Measurements from ENCODE around the gene SUGCT.
"Not testable (repeated sequence)": the region's sequence is repeated elsewhere in the genome, so short reads cannot be mapped to it uniquely, and the experiment has no call there.

Gene SUGCT

DNA sequence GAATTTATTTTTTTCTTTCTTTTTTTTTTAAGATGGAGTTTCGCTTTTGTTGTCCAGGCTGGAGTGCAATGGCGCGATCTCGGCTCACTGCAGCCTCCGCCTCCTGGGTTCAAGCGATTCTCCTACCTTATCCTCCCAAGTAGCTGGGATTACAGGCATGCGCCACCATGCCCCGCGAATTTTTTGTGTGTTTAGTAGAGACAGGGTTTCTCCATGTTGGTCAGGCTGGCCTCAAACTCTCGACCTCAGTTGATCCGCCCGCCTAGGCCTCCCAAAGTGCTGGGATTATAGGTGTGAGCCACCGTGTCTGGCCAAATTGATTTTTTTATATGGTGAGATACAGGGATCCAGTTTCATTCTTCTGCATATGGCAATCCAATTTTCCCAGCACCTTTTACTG lies 5.1 kb downstream of the SUGCT start:
- DNase-seq (ENCODE audit: low spot score), result not testable (repeated sequence)

DNA sequence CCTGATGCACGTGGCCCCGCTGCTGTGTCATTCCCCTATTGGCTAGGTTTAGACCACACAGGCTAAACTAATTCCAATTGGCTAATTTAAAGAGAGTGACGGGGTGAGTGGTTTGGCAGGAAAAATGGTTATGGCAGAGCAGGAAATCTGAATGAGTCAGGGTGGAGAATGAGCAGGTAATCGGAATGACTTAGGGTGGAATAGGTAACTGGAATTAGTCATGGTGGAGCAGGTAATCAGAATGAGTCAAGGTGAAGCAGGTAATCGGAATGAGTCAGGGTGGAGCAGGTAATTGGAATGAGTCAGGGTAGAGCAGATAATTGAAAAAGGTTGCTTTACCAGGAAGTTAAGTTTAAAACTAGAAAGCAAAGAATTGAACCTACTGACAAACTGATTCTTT lies 7.1 kb downstream of the SUGCT start:
- DNase-seq (ENCODE audit: low spot score), result not testable (repeated sequence)

DNA sequence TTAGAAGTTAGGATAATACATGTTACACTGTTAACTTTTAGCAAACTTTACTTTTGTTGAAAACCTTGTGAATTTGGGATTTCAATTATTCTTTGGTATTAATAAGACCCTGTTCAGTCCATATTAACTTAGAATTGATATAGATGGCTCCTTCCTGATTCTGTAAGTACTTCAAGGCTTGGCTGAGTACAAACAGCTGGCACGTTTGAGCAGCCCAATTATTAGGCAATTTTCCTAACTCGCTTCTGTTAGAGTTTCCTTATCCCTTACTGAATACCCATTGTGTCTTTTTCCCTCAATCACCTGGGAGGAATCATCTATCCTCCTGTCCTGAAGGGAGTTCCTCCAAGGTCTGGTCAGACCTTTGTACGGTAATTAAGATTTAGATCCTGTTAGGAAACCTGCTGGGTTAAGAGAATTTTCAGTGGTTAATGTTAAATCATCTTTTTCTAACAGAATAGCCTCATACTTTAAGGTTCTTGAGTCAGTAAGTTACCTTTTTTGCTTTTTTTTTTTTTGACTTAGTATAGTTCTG lies 10.9 kb downstream of the SUGCT start:
- not testable (repeated sequence) for DNase-seq (ENCODE audit: low spot score)

DNA sequence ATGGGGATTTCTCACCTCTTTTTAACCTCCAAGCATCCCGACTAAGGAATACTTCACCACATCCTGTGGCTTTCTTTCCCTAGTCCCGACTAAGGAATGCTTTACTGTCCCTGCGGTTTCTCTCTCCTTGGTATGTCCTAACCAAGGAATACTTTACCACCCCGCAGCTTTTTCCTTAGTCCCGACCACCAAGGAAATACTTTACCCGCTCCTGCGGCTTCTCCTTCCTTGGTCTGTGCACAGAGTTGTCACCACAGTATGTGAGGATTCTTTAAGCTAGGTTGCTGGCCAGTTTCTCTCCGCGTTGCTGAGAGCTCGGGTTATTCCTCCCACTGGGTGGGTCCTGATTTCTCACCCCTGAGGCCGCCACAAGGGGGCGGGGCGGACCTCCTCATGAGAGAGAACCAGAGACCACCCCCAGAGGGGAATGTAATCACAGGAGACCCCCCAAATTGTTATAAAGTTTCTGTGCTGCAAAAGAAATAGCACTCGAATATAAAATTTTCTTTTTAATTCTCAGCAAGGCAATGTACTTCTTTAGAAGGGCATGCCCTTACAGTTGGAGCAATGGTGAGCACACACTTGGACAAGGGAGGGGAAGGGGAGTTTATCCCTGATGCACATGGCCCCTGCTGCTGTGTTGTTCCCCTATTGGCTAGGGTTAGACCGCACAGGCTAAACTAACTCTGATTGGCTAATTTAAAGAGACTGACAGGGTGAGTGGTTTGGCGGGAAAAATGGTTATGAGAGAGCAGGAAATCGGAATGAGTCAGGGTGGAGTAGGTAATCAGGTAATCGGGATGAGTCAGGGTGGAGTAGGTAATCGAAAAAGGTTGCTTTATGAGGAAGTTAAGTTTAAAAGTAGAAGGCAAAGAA lies 12.8 kb downstream of the SUGCT start:
- DNase-seq (ENCODE audit: low spot score), result no peak

DNA sequence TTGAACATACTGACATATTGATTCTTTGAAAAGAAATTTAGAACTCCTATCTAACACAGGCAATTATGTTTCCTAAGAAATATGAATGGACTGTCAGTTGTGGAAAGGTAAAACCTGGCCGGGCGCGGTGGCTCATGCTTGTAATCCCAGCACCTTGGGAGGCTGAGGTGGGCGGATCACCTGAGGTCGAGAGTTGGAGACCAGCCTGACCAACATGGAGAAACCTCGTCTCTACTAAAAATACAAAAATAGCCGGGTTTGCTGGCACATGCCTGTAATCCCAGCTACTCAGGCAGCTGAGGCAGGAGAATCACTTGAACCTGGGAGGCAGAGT lies 13.4 kb downstream of the SUGCT start:
- not testable (repeated sequence) for DNase-seq (ENCODE audit: low spot score)

DNA sequence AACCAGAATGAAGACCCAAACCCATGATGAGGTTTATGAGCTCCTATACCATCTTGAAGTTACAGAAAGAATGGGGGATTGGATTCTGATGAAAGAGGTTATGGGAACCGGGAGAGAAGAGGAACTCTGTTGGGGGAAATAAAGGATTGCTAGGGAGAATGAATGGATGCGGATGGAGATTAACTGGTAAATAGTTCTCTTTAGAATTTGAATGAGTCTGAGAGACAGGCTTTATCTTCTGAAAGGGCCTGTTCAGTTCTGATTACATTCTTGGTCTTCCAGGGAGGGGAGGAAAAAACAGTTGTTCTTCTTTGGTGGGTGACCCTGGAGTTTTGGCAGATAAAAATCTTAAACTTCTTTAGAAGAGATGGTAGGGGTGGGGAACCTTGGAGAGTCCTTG lies 13.9 kb downstream of the SUGCT start:
- DNase-seq (ENCODE audit: low spot score), result no peak

DNA sequence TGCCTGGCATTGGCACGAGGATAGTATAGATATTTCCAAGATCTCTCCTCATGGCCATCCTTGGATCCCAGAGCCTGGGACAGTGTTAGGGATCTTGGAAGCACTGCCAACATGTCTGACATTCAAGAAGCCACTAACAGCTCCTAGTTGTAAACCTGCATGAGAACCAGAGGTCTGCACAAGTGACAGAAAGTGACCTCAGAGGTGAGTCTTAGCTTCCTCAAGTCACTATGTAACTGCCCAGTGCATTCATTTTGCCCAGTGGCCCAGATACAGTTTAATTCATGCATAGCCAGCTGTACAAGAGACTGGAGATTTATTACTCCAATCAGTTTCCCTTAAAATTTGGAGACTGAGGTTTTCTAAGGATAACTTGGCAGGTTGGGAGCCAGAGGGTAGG lies 16.7 kb downstream of the SUGCT start:
- no peak for DNase-seq (ENCODE audit: low spot score)

DNA sequence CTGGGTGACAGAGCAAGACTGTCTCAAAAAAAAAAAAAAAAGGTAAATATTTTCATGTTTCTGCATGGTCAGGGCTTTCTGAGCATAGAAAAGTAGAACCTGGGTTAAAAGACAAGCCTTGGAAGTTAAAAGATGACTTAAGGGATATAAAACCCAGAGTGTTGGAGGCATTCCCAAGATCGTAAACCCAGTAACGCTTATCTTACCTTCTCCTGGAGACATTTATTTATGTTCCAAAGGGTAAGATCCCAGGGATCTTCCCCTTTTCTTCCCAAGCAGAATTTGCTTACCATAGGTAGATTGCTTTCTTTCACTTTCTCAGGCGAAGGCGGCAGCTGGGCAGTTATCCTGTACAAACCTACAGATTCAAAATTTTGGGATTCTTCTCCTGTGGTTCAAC lies 22.2 kb downstream of the SUGCT start:
- DNase-seq (ENCODE audit: low spot score), result no peak

DNA sequence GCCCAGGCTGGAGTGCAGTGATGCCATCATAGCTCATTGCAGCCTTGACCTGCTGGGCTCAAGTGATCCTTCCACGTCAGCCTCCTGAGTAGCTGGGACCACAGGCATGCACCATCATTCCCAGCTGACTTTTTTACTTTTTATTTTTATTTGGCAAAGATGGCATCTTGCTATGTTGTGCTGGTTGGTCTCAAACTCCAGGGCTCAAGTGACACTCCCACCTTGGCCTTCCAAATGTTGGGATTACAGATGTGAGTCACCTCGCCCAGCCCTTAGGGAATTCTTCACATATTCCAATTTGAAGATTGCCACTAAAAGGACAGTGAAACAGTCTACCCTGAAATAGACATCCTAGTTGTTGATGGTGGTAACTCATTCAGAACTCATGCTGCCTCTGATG lies 27.7 kb downstream of the SUGCT start:
- no peak for DNase-seq (ENCODE audit: low spot score)

DNA sequence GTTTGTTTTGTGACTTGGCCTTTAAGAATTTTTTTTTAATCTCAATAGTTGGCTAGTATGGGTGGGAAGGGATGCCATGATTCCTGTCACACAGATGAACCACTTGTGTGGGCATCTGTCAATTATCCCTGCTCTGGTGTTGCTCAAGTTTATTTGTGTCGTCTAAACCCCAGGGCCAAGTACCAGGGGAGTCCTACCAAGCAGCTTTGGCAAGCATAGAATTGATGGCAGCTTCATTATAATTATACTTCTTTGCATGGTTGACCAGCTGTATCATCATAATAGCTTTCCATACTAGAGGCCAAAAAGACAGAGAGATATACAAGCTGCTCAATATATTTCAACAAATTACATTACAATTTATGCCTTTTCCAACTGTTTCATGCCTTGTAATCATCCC lies 30.4 kb downstream of the SUGCT start:
- no peak for DNase-seq (ENCODE audit: low spot score)

DNA sequence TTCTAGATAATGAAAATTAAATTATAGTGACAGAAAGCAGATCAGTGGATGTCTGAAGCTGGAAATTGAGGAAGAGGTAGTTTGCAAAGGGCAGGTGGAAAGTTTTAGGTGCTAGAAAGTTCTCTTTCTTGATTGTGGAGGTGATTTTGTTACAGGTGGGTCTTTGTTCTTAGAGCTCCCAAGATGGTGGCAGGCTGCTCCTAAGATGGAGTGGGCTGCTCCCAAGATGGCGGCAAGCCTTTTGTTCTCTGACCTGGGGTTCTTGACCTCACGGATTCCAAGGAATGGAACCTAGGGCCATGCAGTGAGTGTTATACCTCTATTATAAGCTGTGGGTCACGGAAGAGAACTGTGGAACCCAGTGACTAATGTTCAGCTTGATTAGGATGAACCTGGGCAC lies 32.5 kb downstream of the SUGCT start:
- no peak for DNase-seq (ENCODE audit: low spot score)

DNA sequence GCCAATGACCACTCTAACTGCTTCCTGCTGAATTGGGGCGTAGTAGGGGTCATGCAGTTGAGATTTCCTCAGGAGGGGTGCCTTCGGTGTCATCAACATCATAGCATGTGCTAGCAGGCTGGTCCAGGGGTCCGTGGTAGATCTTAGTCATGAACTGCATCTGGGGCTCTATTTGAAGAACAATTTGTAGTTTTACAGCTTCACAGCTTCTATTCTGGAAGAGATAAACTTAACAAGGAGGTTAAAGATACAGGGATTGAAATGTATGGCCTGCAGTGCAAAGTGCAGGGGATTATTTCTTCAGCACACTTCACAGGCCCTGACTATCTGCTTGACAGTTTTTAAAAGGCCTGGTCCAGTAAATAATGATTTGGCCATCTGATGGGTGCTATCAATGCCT lies 33.5 kb downstream of the SUGCT start:
- DNase-seq (ENCODE audit: low spot score), result not testable (repeated sequence)

DNA sequence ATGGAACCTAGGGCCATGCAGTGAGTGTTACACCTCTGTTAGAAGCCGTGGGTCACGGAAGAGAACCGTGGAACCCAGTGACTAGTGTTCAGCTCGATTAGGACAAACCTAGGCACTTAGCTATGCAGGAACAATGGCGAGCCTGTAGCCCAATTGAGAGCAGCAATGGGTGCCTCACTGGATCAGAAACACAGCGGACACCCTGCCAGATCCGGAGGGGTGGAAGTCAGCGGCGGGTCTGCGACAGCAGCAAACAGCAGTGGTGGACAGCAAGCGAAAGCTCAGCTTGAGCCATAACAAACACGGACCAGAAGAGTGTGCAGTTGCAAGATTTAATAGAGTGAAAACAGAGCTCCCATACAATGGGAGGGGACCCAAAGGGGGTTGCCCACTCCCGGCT lies 38.3 kb downstream of the SUGCT start:
- not testable (repeated sequence) for DNase-seq (ENCODE audit: low spot score)

DNA sequence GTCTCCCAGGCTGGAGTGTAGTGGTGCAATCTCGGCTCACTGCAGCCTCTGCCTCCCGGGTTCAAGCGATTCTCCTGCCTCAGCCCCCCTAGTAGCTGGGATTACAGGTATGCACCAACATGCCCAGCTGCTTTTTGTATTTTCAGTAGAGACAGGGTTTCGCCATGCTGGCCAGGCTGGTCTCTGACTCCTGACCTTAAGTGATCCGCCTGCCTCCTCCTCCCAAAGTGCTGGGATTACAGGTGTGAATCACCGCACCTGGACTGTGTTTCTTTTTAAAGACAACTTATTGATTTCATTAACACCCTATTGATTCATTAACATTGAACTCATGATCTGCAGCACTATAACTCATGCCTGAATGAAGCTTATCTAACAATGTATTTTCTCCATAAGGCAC lies 40.5 kb downstream of the SUGCT start:
- DNase-seq (ENCODE audit: low spot score), result not testable (repeated sequence)

DNA sequence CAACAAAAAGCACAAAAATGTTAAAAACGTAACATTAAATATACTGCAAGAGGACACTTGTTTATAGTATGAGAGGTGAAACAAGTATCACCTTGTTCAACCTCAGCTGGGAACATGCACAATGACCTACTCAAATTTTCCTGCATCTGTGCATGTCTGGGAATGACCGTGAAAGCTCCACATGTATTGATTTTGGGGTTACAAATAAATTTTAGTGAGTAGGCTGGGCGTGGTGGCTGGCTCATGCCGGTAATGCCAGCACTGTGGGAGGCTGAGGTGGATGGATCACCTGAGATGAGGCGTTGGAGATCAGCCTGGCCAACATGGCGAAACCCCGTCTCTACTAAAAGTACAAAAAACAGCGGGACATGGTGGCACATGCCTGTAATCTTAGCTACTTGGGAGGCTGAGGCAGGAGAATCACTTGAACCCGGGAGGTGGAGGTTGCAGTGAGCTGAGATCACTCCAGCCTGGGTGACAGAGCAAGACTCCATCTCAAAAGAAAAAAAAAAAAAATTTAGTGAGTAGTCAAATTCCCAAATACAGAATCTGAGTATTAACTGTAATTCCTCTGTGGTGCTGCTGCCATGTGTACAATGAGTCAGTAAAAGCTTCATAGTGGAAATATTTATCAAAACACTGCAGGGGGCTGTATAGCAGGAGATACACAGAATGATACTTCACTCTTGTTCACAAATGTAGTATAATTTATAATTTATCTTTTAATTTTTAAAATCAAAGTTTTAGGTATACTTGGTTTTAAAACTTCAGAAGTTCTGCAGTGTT lies 41.1 kb downstream of the SUGCT start:
- no peak for DNase-seq (ENCODE audit: low spot score)

DNA sequence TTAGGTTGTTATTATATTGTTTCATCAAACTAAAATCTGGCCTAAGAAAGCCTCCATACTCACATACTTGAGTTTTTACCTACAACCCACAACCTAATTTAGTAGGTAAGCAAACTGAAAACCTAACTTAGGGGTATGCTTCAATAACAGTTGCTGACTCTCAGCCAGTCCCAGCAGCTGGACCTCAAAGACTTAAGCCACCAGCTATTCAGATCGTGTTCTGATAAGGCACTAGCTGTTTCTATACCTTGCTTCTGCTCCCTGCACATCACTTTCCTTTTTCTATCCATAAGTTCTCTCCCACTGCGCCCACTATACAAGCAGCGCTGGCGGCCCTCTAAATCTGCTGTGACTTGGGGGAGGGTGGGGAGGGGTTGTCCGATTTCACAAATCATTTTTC lies 42.3 kb downstream of the SUGCT start:
- no peak for DNase-seq (ENCODE audit: low spot score)

DNA sequence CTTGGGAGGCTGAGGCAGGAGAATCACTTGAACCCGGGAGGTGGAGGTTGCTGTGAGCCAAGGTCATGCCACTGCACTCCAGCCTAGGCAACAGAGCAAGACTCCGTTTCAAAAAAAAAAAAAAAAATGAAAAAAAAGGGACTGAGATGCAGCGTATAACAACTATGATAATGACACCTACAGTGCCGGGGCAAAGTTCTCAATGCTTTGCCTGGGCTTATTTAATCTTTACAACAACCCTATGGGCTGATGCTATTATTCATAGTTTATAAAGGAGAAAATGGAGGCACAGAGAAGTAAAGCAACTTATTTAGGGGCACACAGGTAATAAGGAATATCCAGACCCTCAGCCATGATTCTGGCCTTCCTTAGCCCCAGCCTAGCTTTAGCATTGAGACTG lies 47.6 kb downstream of the SUGCT start:
- no peak for DNase-seq (ENCODE audit: low spot score)

DNA sequence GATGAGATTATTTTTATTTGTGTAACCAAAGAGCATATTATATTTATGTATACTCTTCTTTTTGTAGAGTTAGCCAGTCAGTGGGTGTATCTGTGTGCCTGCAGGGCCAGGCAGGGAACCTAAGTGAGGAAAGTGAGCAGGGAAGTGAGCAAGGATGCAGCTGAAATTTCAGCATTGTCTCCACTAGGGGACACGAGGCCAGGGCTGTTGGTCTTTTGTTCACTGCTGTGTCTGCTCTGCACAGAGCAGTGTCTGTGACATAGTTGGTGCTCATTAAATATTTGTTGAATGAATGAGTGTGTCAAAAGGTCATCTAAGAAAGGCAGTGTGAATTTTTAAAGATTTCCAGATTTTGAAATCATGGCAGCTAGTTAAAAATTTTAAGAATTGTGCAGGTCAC lies 51.8 kb downstream of the SUGCT start:
- DNase-seq (ENCODE audit: low spot score), result no peak

DNA sequence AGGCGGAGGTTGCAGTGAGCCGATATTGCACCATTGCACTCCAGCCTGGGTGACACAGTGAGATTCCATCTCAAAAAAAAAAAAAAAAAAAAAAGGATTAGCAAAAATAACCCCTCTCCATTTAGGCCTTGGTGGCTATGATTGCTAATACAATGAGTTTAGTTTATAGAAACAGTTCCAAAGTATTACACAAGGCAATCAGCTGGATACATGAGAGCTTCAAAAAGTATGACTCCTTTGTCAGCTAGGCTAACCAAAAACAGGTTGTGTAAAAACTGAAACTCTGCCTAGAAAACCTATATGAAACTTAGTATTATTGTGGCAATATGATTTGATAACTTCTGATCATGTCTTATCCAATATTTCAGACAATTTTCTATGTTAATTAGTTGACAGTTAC lies 57.2 kb downstream of the SUGCT start:
- no peak for DNase-seq (ENCODE audit: low spot score)

DNA sequence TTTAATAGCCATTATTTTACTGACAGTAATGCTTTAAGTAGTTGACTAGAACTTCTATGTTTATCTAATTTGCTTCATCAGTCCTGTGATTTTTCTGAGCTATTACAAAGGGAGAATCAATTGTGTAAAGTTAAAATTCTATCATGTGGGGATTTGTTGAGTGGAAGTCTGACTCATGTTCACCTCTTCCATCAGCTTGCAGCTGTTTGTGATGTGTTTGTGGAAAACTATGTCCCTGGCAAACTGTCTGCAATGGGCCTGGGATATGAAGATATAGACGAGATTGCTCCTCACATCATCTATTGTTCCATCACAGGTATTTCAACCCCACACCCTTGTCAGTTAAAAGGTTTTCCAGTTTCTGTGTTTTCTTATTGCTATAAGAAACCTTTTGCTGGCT lies 59.9 kb downstream of the SUGCT start:
- DNase-seq (ENCODE audit: low spot score), result no peak

DNA sequence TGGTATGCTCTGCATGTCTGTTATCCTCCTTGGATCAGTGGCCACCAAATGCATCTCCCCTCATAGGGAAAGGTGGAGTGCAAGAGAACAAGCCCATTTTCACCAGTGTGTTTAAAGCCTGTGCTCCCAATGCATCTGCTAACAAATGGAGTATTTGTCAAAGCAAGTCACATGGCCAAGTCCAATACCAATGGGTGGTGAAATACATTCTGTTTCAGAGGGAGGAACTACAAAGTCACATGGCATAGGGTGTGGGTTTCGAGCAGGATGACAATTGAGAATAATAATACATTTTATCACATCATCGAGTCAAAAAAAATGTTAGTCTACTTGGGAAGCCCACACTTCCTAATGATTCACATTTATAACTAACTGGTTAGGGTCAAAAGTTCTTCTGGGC lies 62.7 kb downstream of the SUGCT start:
- no peak for DNase-seq (ENCODE audit: low spot score)

DNA sequence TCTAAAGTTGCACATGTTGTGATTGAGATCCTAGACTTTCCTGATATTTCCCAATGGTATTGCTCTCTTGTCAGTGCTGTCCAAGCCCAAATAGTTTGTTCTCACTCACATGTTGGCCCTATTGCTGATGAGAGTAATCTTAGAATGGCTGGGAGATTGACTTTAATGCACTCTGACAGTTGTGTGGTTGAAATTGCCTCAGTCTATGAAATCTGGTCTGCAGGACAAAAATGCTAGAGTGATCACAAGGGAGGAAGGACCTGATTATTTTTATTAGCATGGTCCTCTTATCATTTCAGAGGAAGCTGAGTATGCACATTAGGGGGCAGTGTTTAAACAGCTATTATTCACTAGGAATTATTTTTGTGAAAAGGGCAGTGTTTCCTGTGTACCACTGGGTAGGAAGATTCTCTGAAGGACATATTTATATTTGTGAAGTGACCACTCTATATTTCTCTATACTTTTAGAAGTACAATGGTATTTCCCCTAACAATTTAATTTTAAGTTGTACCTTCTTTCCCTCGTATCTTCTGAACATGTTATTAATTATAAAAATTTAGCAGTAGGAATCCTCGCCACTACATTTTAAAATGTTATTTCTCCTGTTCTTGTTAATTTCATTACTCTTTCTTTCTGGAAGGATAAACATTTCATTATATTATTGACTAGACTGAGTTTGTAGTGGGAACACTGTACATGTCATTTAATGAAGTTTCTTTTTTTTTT lies 64.4 kb downstream of the SUGCT start:
- DNase-seq (ENCODE audit: low spot score), result peak; percentile 54

DNA sequence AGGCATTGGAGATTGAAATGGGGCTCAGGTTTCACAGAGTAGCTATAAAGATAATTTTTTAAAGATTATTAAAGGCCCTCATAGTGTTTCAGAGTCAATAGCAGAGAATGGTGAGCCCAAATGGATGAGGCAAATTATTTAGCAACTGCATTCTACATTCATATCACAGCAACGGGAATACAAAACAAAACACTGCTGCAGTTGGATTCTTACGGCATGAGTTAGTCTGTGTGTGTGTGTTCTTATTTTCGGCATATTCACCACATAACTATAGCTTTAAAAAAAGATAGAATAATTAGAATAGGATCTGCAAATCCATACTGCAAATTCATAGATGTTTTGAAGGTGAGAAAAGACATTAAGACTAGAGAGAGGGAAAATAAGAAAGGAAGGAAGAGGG lies 66.0 kb downstream of the SUGCT start:
- DNase-seq (ENCODE audit: low spot score), result peak; percentile 71
